B cell (primary cell): ENCODE data around the gene TPMT. TPM values are rescaled to one million over a fixed set of nuclear protein-coding genes. Genes with fewer than 3 reads are reported as not detected.

Experiments
- ATAC-seq: fragments of 200-7000 bp; cut with Tn5 transposase; one replicate; pipeline ENCODE4 v1.10.0; 2021; ENCODE audit warnings: low read depth, mild to moderate bottlenecking, moderate number of reproducible peaks, moderate library complexity
- CTCF ChIA-PET: fragments of 350-600 bp; sonication (Branson Sonifier 250); formaldehyde crosslinking; loops from one replicate; lab custom pipeline; 2021; ENCODE audit warnings: antibody characterized with exemption, inconsistent platforms; lab: Charles Lee
- POLR2A ChIA-PET: fragments of 350-600 bp; sonication (Branson Sonifier 250); formaldehyde crosslinking; loops from one replicate; lab custom pipeline; 2021; ENCODE audit warnings: antibody characterized with exemption; lab: Charles Lee
- DNase-seq: peaks from one replicate; pipeline ENCODE4 v3.0.0; 2013
- H2AFZ ChIP-seq: 2 replicates; pipeline ENCODE4 v1.6.1; 2012; ENCODE audit warnings: mild to moderate bottlenecking, low read depth, low read length; ENCODE audit not compliant: insufficient read depth, poor library complexity, severe bottlenecking
- H3K27ac ChIP-seq, 2 donors: 1 replicate in 1 of 2; 2 replicates in 1 of 2; pipeline ENCODE4 v1.5.1; 2012 to 2013; ENCODE audit warnings: low read length in 2 of 2, mild to moderate bottlenecking in 2 of 2, moderate library complexity in 1 of 2
- H3K27me3 ChIP-seq, 4 experiments: fragments of 200-600 bp in 1 of 4; sonication (generic) in 1 of 4; replicated peaks in 1 of 4; 1 replicate in 2 of 4; 2 replicates in 2 of 4; pipeline versions ENCODE4 v1.6.1 to v1.7.0; 2013 to 2016; ENCODE audit warnings: low read length in 3 of 4, mild to moderate bottlenecking in 2 of 4, mixed read lengths in 1 of 4, moderate library complexity in 1 of 4; ENCODE audit not compliant: insufficient read depth in 4 of 4, control insufficient read depth in 3 of 4; ENCODE audit errors: control extremely low read depth in 1 of 4
- H3K36me3 ChIP-seq, 2 experiments: replicated peaks in 1 of 2; 1 replicate in 1 of 2; 2 replicates in 1 of 2; pipeline versions ENCODE4 v1.6.1 to v1.7.1; 2013; ENCODE audit warnings: low read length in 1 of 2; ENCODE audit not compliant: insufficient read depth in 2 of 2, control insufficient read depth in 1 of 2; ENCODE audit errors: control extremely low read depth in 1 of 2, extremely low read depth in 1 of 2
- H3K4me1 ChIP-seq, 2 donors: fragments of 200-600 bp in 1 of 2; sonication (generic) in 1 of 2; 1 replicate in 1 of 2; 2 replicates in 1 of 2; pipeline versions ENCODE4 v1.5.1 to v1.6.1; 2013 to 2017; ENCODE audit warnings: low read length in 2 of 2; ENCODE audit not compliant: control insufficient read depth in 2 of 2, insufficient read depth in 2 of 2
- H3K4me2 ChIP-seq: replicated peaks from 2 replicates; pipeline ENCODE3; 2012; ENCODE audit warnings: mild to moderate bottlenecking, low read depth, low read length; ENCODE audit not compliant: poor library complexity, severe bottlenecking
- H3K4me3 ChIP-seq, 5 experiments: fragments of 200-600 bp in 1 of 5; sonication (generic) in 1 of 5; 1 replicate in 3 of 5; 2 replicates in 2 of 5; pipeline versions ENCODE4 v1.5.1 to v1.7.0; 2011 to 2016; ENCODE audit warnings: low read length in 4 of 5, mild to moderate bottlenecking in 4 of 5, low read depth in 2 of 5, control low read depth in 1 of 5, moderate library complexity in 1 of 5; ENCODE audit not compliant: insufficient read depth in 1 of 5; ENCODE audit errors: control extremely low read depth in 1 of 5, extremely low read depth in 1 of 5
- H3K79me2 ChIP-seq: fragments of 200-600 bp; sonication (generic); one replicate; pipeline ENCODE4 v1.6.0; 2016; ENCODE audit warnings: low read length; ENCODE audit not compliant: control insufficient read depth, insufficient read depth
- H3K9ac ChIP-seq: fragments of 200-600 bp; sonication (generic); 2 replicates; pipeline ENCODE4 v1.6.1; 2017; ENCODE audit warnings: mild to moderate bottlenecking, low read length, moderate library complexity
- H3K9me3 ChIP-seq, 3 donors: one replicate each; pipeline versions ENCODE4 v1.6.1 to v1.7.1; 2013; ENCODE audit warnings: low read length in 2 of 3; ENCODE audit not compliant: control insufficient read depth in 2 of 3, insufficient read depth in 1 of 3; ENCODE audit errors: control extremely low read depth in 1 of 3
- H4K20me1 ChIP-seq: 2 replicates; pipeline ENCODE4 v1.6.0; 2012; ENCODE audit warnings: mild to moderate bottlenecking, low read length; ENCODE audit not compliant: insufficient read depth, control insufficient read depth, poor library complexity, severe bottlenecking
- H3K27ac Mint-ChIP-seq: one replicate; pipeline ENCODE4 v1.8.0; 2021; ENCODE audit warnings: mixed read lengths
- H3K27me3 Mint-ChIP-seq: one replicate; pipeline ENCODE4 v1.8.0; 2021; ENCODE audit warnings: mixed read lengths
- H3K4me1 Mint-ChIP-seq: one replicate; pipeline ENCODE4 v1.8.0; 2021; ENCODE audit warnings: mixed read lengths
- H3K4me3 Mint-ChIP-seq: one replicate; pipeline ENCODE4 v1.8.0; 2021; ENCODE audit warnings: mixed read lengths
- H3K9me3 Mint-ChIP-seq: one replicate; pipeline ENCODE4 v1.8.0; 2022; ENCODE audit warnings: mixed read lengths; ENCODE audit not compliant: insufficient read depth
- EZH2 ChIP-seq: IDR thresholded peaks from 2 replicates; pipeline ENCODE4 v1.6.1; 2012; ENCODE audit warnings: borderline replicate concordance, low read depth, mild to moderate bottlenecking, moderate library complexity, low read length; ENCODE audit not compliant: insufficient read depth, poor library complexity, severe bottlenecking
- WGBS: methylation state at CpG from one replicate; pipeline ENCODE4 v1.1.5; 2013; ENCODE audit warnings: missing lambda C conversion rate; ENCODE audit not compliant: insufficient coverage; 5-methylcytosine and 5-hydroxymethylcytosine counted together
- intact Hi-C: fragments of 100-400 bp; cut with micrococcal nuclease; formaldehyde crosslinking; loops from one replicate; pipeline ENCODE4 v1.10.0; 2022
- polyA plus RNA-seq: library from polyadenylated mRNA; depleted of rRNA; stranded (reverse); fragments of >200 nt; gene quantifications from 2 replicates; pipeline ENCODE4 v1.2.3, GENCODE V29; 2012
- total RNA-seq, 2 donors: library from RNA; stranded (reverse); fragments of 120-200 nt in 1 of 2; gene quantifications; 1 replicate in 1 of 2; 2 replicates in 1 of 2; pipeline versions ENCODE4 v1.2.3 to v1.2.4, GENCODE V29; 2013 to 2022
- TF ChIP-seq, protein P1 (sequence below): fragments of 200-600 bp; IDR thresholded peaks from one replicate; pipeline ENCODE4 v1.8.0; 2022; ENCODE audit warnings: antibody characterized with exemption, mild to moderate bottlenecking

TPMT gene
- total and polyA plus RNA-seq, 2 donors (not counting 1 experiment from before 2014, with no cell fraction given) = 1.9 to 2.5 TPM

DNA sequence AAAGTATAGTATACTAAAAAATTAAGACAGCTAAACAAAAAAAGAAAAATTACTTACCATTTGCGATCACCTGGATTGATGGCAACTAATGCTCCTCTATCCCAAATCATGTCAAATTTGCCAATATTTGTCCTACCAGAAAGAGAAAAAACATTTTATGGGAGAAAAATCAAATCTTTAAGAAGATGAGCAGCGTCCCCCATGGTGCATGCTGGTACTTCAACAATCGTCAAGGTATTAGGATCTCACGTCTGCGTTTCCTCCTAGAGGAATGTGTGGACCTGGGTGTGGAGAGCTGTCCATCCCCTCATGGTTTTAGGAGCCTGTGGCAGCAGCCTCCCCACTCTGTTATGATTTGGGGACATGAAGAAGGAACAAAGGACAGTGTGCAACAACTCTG is 16.0 kb downstream of the TPMT start:
- H3K4me3 Mint-ChIP-seq = no peak overlapping the region
- peaks cover 0 to 31% of the 10 kb centered on the region in 2 experiments for H3K36me3 ChIP-seq

DNA sequence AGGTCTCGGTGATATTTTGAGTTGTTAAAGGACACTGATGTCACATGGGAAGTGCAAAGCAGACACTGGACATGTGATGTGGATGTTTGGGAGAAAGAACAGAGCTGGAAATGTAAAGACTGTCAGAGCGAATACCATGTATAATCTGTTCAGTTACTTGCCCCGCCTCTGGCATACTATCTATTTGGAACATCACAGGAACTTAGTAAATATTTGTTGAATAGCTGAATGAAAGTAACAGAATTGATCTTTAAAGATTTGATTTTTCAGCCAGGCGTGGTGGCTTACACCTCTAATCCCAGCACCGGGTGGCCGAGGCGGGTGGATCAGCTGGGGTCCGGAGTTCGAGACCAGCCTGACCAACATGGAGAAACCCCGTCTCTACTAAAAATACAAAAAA is 18.6 kb downstream of the TPMT start:
- TF ChIP-seq EZH2 = no peak
- TF ChIP-seq, protein P1, sequence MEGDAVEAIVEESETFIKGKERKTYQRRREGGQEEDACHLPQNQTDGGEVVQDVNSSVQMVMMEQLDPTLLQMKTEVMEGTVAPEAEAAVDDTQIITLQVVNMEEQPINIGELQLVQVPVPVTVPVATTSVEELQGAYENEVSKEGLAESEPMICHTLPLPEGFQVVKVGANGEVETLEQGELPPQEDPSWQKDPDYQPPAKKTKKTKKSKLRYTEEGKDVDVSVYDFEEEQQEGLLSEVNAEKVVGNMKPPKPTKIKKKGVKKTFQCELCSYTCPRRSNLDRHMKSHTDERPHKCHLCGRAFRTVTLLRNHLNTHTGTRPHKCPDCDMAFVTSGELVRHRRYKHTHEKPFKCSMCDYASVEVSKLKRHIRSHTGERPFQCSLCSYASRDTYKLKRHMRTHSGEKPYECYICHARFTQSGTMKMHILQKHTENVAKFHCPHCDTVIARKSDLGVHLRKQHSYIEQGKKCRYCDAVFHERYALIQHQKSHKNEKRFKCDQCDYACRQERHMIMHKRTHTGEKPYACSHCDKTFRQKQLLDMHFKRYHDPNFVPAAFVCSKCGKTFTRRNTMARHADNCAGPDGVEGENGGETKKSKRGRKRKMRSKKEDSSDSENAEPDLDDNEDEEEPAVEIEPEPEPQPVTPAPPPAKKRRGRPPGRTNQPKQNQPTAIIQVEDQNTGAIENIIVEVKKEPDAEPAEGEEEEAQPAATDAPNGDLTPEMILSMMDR = no peak
- Histone ChIP-seq H3K4me3 (no peak overlapping the region), H3K4me2 (no peak overlapping the region), H3K27ac (no peak overlapping the region), H3K27me3 (no peaks in the 10 kb centered on the region), H3K36me3 (peaks cover 0 to 34% of the 10 kb centered on the region in 2 experiments), H4K20me1 (no peaks in the 10 kb centered on the region), H3K79me2 (no peaks in the 10 kb centered on the region), H2AFZ (no peak overlapping the region), H3K9me3 (no peaks in the 10 kb centered on the region), H3K9ac (no peak overlapping the region), H3K4me1 (no peaks in the 10 kb centered on the region)
- WGBS = 100% methylated on average over 4 of the region's 10 CpGs
- Mint-ChIP-seq H3K4me3 (no peak overlapping the region), H3K9me3 (no peaks in the 10 kb centered on the region), H3K4me1 (no peaks in the 10 kb centered on the region), H3K27ac (no peak overlapping the region), H3K27me3 (no peaks in the 10 kb centered on the region)
- no peak for DNase-seq
- POLR2A ChIA-PET = no interaction called here
- intact Hi-C loops = no loop called here
- CTCF ChIA-PET = no interaction called here
- ATAC-seq = no peak

More for the DNA sequence above, 16.0 kb downstream of the TPMT start:
- Histone ChIP-seq H3K79me2 (no peaks in the 10 kb centered on the region), H3K9me3 (no peaks in the 10 kb centered on the region), H3K4me1 (no peaks in the 10 kb centered on the region), H3K4me3 (no peak overlapping the region), H3K4me2 (no peak overlapping the region), H2AFZ (no peak overlapping the region), H3K27me3 (no peaks in the 10 kb centered on the region), H4K20me1 (no peaks in the 10 kb centered on the region), H3K9ac (no peak overlapping the region), H3K27ac (no peak overlapping the region)
- ATAC-seq = no peak
- intact Hi-C loops = no loop called here
- ChIA-PET CTCF (no interaction called here), POLR2A (no interaction called here)
- Mint-ChIP-seq H3K4me1 (peaks cover 6% of the 10 kb centered on the region), H3K27ac (no peak overlapping the region), H3K9me3 (no peaks in the 10 kb centered on the region), H3K27me3 (no peaks in the 10 kb centered on the region)
- TF ChIP-seq, protein P1 = no peak
- TF ChIP-seq EZH2 = no peak
- no peak for DNase-seq
- no CpG with 5 or more reads among the region's 5 CpGs for WGBS
